Pancreas (tissue), 10 donors: ENCODE results near the gene TOM1. TPM values are rescaled to one million over a fixed set of nuclear protein-coding genes. Genes with fewer than 3 reads are reported as not detected.

ENCODE experiments used
- ATAC-seq, 4 donors: fragments of 200-7000 bp; cut with Tn5 transposase; one replicate each; pipeline versions ENCODE4 v1.8.0 to v1.9.1; 2020; ENCODE audit warnings: mild to moderate bottlenecking in 4 of 4, moderate library complexity in 4 of 4
- DNase-seq, 6 donors: peaks; one replicate each; pipeline ENCODE4 v3.0.0-alpha.2; 2020
- FAIRE-seq: peaks from 2 replicates; lab custom pipeline; 2012; peaks lifted over from hg19 to GRCh38; lab: Jason Lieb, UNC
- H3K27ac ChIP-seq, 4 donors: fragments of 200-600 bp; sonication (generic); 1 replicate in 3 of 4; 2 replicates in 1 of 4; pipeline versions ENCODE4 v1.5.0 to v1.8.0; 2020
- H3K27me3 ChIP-seq, 4 donors: fragments of 200-600 bp; one replicate each; pipeline ENCODE4 v1.8.0; 2021
- H3K36me3 ChIP-seq, 3 donors: fragments of 200-600 bp; sonication (generic) in 1 of 3; one replicate each; pipeline versions ENCODE4 v1.5.0 to v1.8.0; 2020 to 2021
- H3K4me1 ChIP-seq, 3 donors: fragments of 200-600 bp; one replicate each; pipeline ENCODE4 v1.8.0; 2021
- H3K4me3 ChIP-seq, 4 donors: fragments of 200-600 bp; sonication (generic) in 2 of 4; one replicate each; pipeline versions ENCODE4 v1.5.0 to v1.8.0; 2020 to 2021
- H3K9me3 ChIP-seq, 4 donors: fragments of 200-600 bp; one replicate each; pipeline ENCODE4 v1.8.0; 2021
- WGBS, 2 donors: extraction: QIAGEN DNeasy Blood & Tissue Kit; methylation state at CpG; one replicate each; pipeline ENCODE4 v1.1.7; 2013; 5-methylcytosine and 5-hydroxymethylcytosine counted together
- intact Hi-C, 3 donors: fragments of 100-400 bp; cut with DNase I; formaldehyde crosslinking; loops; one replicate each; pipeline versions ENCODE4 v1.11.1 to v1.14.2; 2022
- polyA plus RNA-seq, 2 donors: library from polyadenylated mRNA; stranded (reverse); fragments of 200-250 nt; gene quantifications; one replicate each; pipeline ENCODE4 v1.2.3, GENCODE V29; 2013
- total RNA-seq, 6 donors: library from RNA; stranded (reverse); fragmentation: NEBNext Ultra II Directional in 4 of 6; extraction: Animal tissue kit (Norgen Biotek cat#: 25700) in 4 of 6; gene quantifications; one replicate each; pipeline versions ENCODE4 v1.2.1 to v1.2.4, GENCODE V29; 2021 to 2023
- TF ChIP-seq, protein P1 (sequence below), 4 donors: fragments of 200-600 bp; sonication (generic) in 3 of 4; IDR thresholded peaks; one replicate each; pipeline versions ENCODE4 v1.5.0 to v1.8.0; 2021; ENCODE audit warnings: antibody characterized with exemption in 4 of 4
- donor health status: healthy with polysubstance abuse.
- donor health status: DM: no; HTN: no; CAD: no; lungs with moderate emphysema.
- donor health status: DM: no; HTN: no; CAD: no.
- donor health status: control.
- donor health status: control.
- donor health status: Bipolar disorder and iron deficiency.
- donor health status: DM: yes; HTN: yes; CAD: no.
- donor health status: DM: no; HTN: no; CAD: no.
- donor health status: DM: no; HTN: no; CAD: no.
- donor health status: DM: yes; HTN: yes; CAD: no.

Gene TOM1
- total and polyA plus RNA-seq, 8 donors = 18.4 to 33.7 (median 21.0) TPM

DNA sequence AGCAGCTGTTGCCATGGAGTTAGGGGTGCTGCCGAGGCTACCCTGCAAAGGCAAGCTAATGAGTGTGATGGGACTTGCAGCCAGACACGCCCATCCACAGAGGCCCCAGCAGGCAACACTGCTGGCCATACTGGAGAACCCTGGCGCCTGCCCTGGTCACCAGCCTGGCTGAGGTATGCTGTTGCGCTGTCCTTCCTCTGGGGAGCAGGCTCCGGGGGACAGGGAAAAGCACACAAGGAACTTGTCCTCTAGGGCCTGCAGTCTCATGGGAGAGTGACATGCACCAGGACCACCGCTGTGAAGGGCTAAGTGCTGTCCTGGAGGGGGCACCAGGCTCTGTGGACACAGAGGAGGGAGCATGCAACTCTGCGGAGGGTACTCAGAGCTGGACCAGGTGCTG lies 35.8 kb downstream of the TOM1 start:
- intact Hi-C loops = no loop called here
- FAIRE-seq = no peak
- Histone ChIP-seq H3K27me3 (no peaks in the 10 kb centered on the region), H3K4me3 (no peak overlapping the region), H3K4me1 (peaks cover 0 to 12% (median 0%) of the 10 kb centered on the region in 3 donors), H3K9me3 (no peaks in the 10 kb centered on the region), H3K36me3 (peaks cover 0 to 42% (median 0%) of the 10 kb centered on the region in 3 donors), H3K27ac (no peak overlapping the region)
- TF ChIP-seq, protein P1, sequence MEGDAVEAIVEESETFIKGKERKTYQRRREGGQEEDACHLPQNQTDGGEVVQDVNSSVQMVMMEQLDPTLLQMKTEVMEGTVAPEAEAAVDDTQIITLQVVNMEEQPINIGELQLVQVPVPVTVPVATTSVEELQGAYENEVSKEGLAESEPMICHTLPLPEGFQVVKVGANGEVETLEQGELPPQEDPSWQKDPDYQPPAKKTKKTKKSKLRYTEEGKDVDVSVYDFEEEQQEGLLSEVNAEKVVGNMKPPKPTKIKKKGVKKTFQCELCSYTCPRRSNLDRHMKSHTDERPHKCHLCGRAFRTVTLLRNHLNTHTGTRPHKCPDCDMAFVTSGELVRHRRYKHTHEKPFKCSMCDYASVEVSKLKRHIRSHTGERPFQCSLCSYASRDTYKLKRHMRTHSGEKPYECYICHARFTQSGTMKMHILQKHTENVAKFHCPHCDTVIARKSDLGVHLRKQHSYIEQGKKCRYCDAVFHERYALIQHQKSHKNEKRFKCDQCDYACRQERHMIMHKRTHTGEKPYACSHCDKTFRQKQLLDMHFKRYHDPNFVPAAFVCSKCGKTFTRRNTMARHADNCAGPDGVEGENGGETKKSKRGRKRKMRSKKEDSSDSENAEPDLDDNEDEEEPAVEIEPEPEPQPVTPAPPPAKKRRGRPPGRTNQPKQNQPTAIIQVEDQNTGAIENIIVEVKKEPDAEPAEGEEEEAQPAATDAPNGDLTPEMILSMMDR (IDR thresholded peaks at IDR 0.05) = no peak
- ATAC-seq = no peak
- 92 to 94% methylated on average over 7 of the region's 7 CpGs for WGBS, 2 donors
- DNase-seq = peak in 1 of 6 donors; percentile 54

- Histone ChIP-seq H3K4me3 (no peak overlapping the region), H3K27me3 (no peaks in the 10 kb centered on the region), H3K36me3 (peaks cover 0 to 42% (median 0%) of the 10 kb centered on the region in 3 donors), H3K27ac (no peak overlapping the region), H3K4me1 (peaks cover 0 to 12% (median 0%) of the 10 kb centered on the region in 3 donors), H3K9me3 (no peaks in the 10 kb centered on the region)
- no peak for FAIRE-seq
- 50 to 55% methylated on average over 12 of the region's 12 CpGs for WGBS, 2 donors
- intact Hi-C loops = no loop called here
- peak; percentile 87 to 94 (median 91) for ATAC-seq
- DNase-seq = peak in 5 of 6 donors; percentile 76 to 92 (median 86)
- TF ChIP-seq, protein P1 (IDR thresholded peaks at IDR 0.05) = no peak
Observed at GRCh38 chr22:35335936-35336781, 36.5 kb downstream of the TOM1 start.

- FAIRE-seq (no peak), DNase-seq (no peak), ATAC-seq (no peak)
- WGBS, 2 donors = 92 to 94% methylated on average over 4 of the region's 4 CpGs
- Histone ChIP-seq H3K27ac (no peak overlapping the region), H3K9me3 (no peaks in the 10 kb centered on the region), H3K4me1 (peaks cover 0 to 12% (median 0%) of the 10 kb centered on the region in 3 donors), H3K36me3 (peaks cover 0 to 42% (median 0%) of the 10 kb centered on the region in 3 donors), H3K4me3 (no peak overlapping the region), H3K27me3 (no peaks in the 10 kb centered on the region)
- intact Hi-C loops = no loop called here
- TF ChIP-seq, protein P1 (IDR thresholded peaks at IDR 0.05) = no peak
Observed at GRCh38 chr22:35337932-35338331, 38.2 kb downstream of the TOM1 start.

DNA sequence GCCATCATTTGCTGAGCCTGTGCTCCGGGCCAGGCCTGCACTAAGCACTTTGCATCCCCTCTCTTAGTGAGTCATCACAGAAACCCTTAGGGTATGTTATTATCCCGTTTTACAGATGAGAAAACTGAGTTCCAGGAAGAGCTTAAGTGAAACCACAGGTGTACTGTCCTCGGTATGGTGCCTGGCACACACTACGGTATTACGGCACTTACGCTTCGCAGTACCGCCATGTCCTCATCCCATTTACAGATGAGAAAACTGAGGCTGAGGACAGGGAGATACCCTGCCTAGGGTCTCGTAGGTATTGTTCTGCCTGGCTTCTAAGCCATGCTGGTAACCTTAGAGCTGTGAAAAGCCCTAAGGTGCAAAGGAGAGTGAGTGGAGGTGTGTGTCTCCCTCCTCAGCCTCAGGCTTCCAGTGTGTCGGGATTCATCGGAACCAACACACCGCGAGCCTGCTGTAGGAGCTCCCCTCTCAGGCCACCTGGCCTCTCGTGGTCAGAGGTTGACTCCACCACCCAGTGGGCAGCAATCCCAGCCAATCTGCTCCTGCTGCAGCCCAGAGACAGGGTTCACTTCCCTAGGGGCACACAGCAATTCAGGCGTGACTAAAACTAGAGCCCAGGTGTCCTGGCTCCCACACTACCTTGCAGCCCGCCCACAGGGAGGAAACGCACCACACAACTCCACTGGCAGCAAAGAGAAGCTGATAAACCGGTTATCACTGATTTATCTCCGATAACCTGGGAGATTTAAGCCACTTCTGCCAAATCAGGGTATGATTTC lies 41.6 kb downstream of the TOM1 start:
- Histone ChIP-seq H3K4me3 (no peak overlapping the region), H3K36me3 (peaks cover 0 to 26% (median 0%) of the 10 kb centered on the region in 3 donors), H3K4me1 (peaks cover 0 to 4% (median 0%) of the 10 kb centered on the region in 3 donors), H3K9me3 (no peaks in the 10 kb centered on the region), H3K27me3 (no peaks in the 10 kb centered on the region), H3K27ac (no peak overlapping the region)
- no peak for ATAC-seq
- WGBS, 2 donors = 88 to 91% methylated on average over 19 of the region's 19 CpGs
- no peak for DNase-seq
- intact Hi-C loops = no loop called here
- FAIRE-seq = no peak
- TF ChIP-seq, protein P1 (IDR thresholded peaks at IDR 0.05) = no peak
